HG03045 (cell line): ENCODE results near the gene ZNF672.

Experiments used
- ATAC-seq: cut with Tn5 transposase; IDR thresholded peaks from one replicate; pipeline ENCODE4 v1.9.1; 2021; ENCODE audit warnings: mild to moderate bottlenecking, moderate library complexity; ENCODE audit not compliant: unreplicated experiment

The ZNF672 gene

GRCh38 chr1:248831842-248832241 is 6.2 kb upstream of the ZNF672 start:
- no peak for ATAC-seq

GRCh38 chr1:248834343-248834940 is 3.6 kb upstream of the ZNF672 start:
- ATAC-seq = no peak

- ATAC-seq = no peak
These were observed 811 bp upstream of the ZNF672 start for GRCh38 chr1:248837045-248837780.

- ATAC-seq = peak; percentile 65
These were observed 538 bp downstream of the ZNF672 start for GRCh38 chr1:248838357-248839167.

- ATAC-seq = no peak
These were observed 1.1 kb downstream of the ZNF672 start for GRCh38 chr1:248839168-248839555.

GRCh38 chr1:248840946-248841345 is 2.9 kb downstream of the ZNF672 start:
- no peak for ATAC-seq

GRCh38 chr1:248841702-248842395 is 3.8 kb downstream of the ZNF672 start:
- ATAC-seq = no peak

GRCh38 chr1:248842781-248843331 is 4.8 kb downstream of the ZNF672 start:
- peak; percentile 16 for ATAC-seq

GRCh38 chr1:248843687-248844086 is 5.7 kb downstream of the ZNF672 start:
- ATAC-seq = no peak

GRCh38 chr1:248844526-248844925 is 6.5 kb downstream of the ZNF672 start:
- ATAC-seq = no peak

GRCh38 chr1:248847181-248847955 is 9.3 kb downstream of the ZNF672 start:
- ATAC-seq = no peak

GRCh38 chr1:248847956-248848561 is 10.0 kb downstream of the ZNF672 start:
- no peak for ATAC-seq

- no peak for ATAC-seq
These were observed 10.6 kb downstream of the ZNF672 start for GRCh38 chr1:248848602-248849001.

GRCh38 chr1:248849152-248849551 is 11.1 kb downstream of the ZNF672 start:
- ATAC-seq = no peak

- no peak for ATAC-seq
These were observed 11.6 kb downstream of the ZNF672 start for GRCh38 chr1:248849637-248850036.

GRCh38 chr1:248850124-248850523 is 12.1 kb downstream of the ZNF672 start:
- no peak for ATAC-seq

- ATAC-seq = no peak
These were observed 12.7 kb downstream of the ZNF672 start for GRCh38 chr1:248850536-248851251.

- ATAC-seq = no peak
These were observed 13.4 kb downstream of the ZNF672 start for GRCh38 chr1:248851390-248851789.
